Uterus (tissue), 4 donors: ENCODE data around the gene INAFM2. TPM values are rescaled to one million over a fixed set of nuclear protein-coding genes. Genes with fewer than 3 reads are reported as not detected.

Experiments used
- DNase-seq, 2 donors: peaks; one replicate each; pipeline ENCODE4 v3.0.0-alpha.2; 2019 to 2020
- H3K27ac ChIP-seq, 2 donors: fragments of 200-600 bp; sonication (generic); 1 replicate in 1 of 2; 2 replicates in 1 of 2; pipeline ENCODE4 v1.5.1; 2016 to 2018
- H3K27me3 ChIP-seq, 2 donors: fragments of 200-600 bp; sonication (generic); one replicate each; pipeline ENCODE4 v1.5.1; 2018 to 2019; ENCODE audit warnings: control low read depth in 1 of 2
- H3K36me3 ChIP-seq, 2 donors: fragments of 200-600 bp; sonication (generic); one replicate each; pipeline ENCODE4 v1.5.1; 2019; ENCODE audit warnings: control low read depth in 1 of 2
- H3K4me1 ChIP-seq, 2 donors: fragments of 200-600 bp; sonication (generic); one replicate each; pipeline ENCODE4 v1.5.1; 2018 to 2019; ENCODE audit warnings: control low read depth in 1 of 2
- H3K4me3 ChIP-seq, 2 donors: fragments of 200-600 bp; sonication (generic); 1 replicate in 1 of 2; 2 replicates in 1 of 2; pipeline ENCODE4 v1.5.1; 2018 to 2019; ENCODE audit warnings: mild to moderate bottlenecking in 1 of 2
- H3K9me3 ChIP-seq, 2 donors: fragments of 200-600 bp; sonication (generic); one replicate each; pipeline ENCODE4 v1.5.1; 2019; ENCODE audit warnings: control low read depth in 1 of 2
- POLR2A ChIP-seq, 2 donors: fragments of 450-650 bp; IDR thresholded peaks; one replicate each; pipeline ENCODE4 v1.6.1; 2016; ENCODE audit warnings: antibody characterized with exemption in 2 of 2, mild to moderate bottlenecking in 1 of 2, moderate library complexity in 1 of 2
- intact Hi-C: fragments of 100-400 bp; cut with DNase I; formaldehyde crosslinking; loops from one replicate; pipeline ENCODE4 v1.15.1; 2023; ENCODE audit warnings: low total_unique reads
- total RNA-seq, 4 donors: library from RNA; depleted of rRNA in 3 of 4; stranded (reverse); fragments of >200 nt in 3 of 4; gene quantifications; one replicate each; pipeline versions ENCODE4 v1.1.0 to v1.2.4, GENCODE V29; 2014 to 2023
- TF ChIP-seq, protein P1 (sequence below), 4 experiments: fragments of 200-600 bp in 2 of 4; fragments of 450-650 bp in 2 of 4; sonication (generic) in 2 of 4; IDR thresholded peaks; one replicate each; pipeline ENCODE4 v1.5.1; 2016 to 2019; ENCODE audit warnings: antibody characterized with exemption in 4 of 4, mild to moderate bottlenecking in 2 of 4, moderate library complexity in 1 of 4
- donor health status: DM: yes; HTN: yes; CAD: no.

The INAFM2 gene
- total RNA-seq, 4 donors from 2014 or later: 3.2 to 68.1 (median 8.9) TPM

DNA sequence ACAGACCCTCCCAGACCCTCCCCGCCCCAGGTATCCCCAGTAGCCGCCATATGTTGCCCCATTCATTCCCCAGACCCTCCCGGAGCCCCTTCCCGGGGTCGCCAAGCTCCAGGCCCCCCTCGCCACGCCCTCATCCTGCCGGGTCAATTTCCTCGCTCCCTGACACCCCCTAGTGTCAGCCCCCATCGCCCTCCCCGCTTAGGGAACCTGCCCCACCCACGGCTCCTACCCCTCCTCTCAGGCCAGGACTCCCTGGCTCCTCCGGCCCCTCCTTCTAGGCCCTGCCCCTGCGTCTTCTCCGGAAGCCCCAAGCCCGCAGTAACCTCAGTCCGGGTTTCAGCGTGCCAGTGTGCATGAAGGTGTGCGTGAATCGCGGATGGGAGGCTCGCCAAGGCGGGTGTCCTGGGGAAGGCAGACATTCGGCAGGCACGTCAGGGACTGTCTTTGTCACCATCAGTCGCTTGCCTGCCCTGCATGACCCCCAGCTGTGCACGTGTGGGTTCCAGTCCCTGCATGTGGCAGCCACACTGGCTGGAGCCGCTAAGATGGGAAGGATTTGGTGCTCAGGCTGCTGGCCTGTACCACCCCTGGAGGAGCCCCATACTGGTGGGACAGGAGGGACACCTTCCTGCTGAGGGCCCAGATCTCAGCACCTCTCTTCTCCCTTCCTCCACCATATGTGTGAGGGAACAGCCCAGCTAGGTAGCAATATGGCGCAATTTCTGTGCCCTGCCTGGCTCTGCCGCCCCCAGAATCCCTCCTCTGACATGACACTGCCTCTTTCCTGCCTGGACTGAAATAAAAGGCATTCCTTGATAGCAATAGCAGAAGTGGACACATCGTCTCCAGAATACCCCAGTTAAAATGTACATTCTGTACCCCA lies 35.2 kb downstream of the INAFM2 start:
- Histone ChIP-seq H3K27ac (no peak overlapping the region), H3K27me3 (no peaks in the 10 kb centered on the region), H3K4me1 (no peaks in the 10 kb centered on the region), H3K9me3 (no peaks in the 10 kb centered on the region), H3K36me3 (no peaks in the 10 kb centered on the region), H3K4me3 (peak overlapping the region; percentile 40 to 42)
- intact Hi-C loops: no loop called here
- no peak for TF ChIP-seq POLR2A (IDR thresholded peaks at IDR 0.05)
- TF ChIP-seq, protein P1, sequence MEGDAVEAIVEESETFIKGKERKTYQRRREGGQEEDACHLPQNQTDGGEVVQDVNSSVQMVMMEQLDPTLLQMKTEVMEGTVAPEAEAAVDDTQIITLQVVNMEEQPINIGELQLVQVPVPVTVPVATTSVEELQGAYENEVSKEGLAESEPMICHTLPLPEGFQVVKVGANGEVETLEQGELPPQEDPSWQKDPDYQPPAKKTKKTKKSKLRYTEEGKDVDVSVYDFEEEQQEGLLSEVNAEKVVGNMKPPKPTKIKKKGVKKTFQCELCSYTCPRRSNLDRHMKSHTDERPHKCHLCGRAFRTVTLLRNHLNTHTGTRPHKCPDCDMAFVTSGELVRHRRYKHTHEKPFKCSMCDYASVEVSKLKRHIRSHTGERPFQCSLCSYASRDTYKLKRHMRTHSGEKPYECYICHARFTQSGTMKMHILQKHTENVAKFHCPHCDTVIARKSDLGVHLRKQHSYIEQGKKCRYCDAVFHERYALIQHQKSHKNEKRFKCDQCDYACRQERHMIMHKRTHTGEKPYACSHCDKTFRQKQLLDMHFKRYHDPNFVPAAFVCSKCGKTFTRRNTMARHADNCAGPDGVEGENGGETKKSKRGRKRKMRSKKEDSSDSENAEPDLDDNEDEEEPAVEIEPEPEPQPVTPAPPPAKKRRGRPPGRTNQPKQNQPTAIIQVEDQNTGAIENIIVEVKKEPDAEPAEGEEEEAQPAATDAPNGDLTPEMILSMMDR (IDR thresholded peaks at IDR 0.05): no peak
- DNase-seq: no peak

GRCh38 chr15:40360015-40360414 lies 36.5 kb downstream of the INAFM2 start:
- DNase-seq: no peak
- TF ChIP-seq, protein P1 (IDR thresholded peaks at IDR 0.05): no peak
- TF ChIP-seq POLR2A (IDR thresholded peaks at IDR 0.05): no peak
- no peaks in the 10 kb centered on the region for H3K36me3 ChIP-seq
- H3K4me3 ChIP-seq: no peak overlapping the region
- H3K4me1 ChIP-seq: no peaks in the 10 kb centered on the region
- H3K27ac ChIP-seq: no peak overlapping the region
- intact Hi-C loops: no loop called here
- H3K27me3 ChIP-seq: no peaks in the 10 kb centered on the region
- no peaks in the 10 kb centered on the region for H3K9me3 ChIP-seq

DNA sequence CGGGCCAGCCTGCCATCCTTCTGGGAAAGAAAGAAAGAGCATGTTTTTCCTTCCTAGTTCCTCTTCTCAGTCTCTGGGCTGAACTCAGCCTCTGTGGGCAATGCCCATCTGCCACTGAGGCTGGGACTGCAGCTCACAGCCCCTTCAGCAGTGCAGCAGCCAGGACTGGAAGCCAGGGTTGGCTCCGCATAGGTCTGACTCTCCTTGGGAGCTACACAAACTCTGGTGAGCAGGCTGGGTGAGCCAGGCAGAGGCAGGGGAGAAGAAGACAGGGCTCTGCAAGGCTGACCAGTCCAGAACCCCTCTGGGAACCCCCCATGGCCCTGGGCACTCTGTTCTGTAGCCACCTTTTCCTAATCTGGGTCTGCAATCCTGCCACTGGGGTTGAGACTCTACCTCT lies 38.1 kb downstream of the INAFM2 start:
- TF ChIP-seq POLR2A (IDR thresholded peaks at IDR 0.05): no peak
- TF ChIP-seq, protein P1 (IDR thresholded peaks at IDR 0.05): no peak
- H3K9me3 ChIP-seq: no peaks in the 10 kb centered on the region
- intact Hi-C loops: no loop called here
- H3K27me3 ChIP-seq: no peaks in the 10 kb centered on the region
- no peak overlapping the region for H3K27ac ChIP-seq
- no peaks in the 10 kb centered on the region for H3K36me3 ChIP-seq
- no peak for DNase-seq
- no peak overlapping the region for H3K4me3 ChIP-seq
- H3K4me1 ChIP-seq: no peaks in the 10 kb centered on the region

- no peaks in the 10 kb centered on the region for H3K27me3 ChIP-seq
- intact Hi-C loops: no loop called here
- TF ChIP-seq, protein P1 (IDR thresholded peaks at IDR 0.05): no peak
- TF ChIP-seq POLR2A (IDR thresholded peaks at IDR 0.05): no peak
These were observed 40.1 kb downstream of the INAFM2 start for GRCh38 chr15:40363611-40364010.

GRCh38 chr15:40364251-40364650 lies 40.8 kb downstream of the INAFM2 start:
- TF ChIP-seq POLR2A (IDR thresholded peaks at IDR 0.05): no peak
- Histone ChIP-seq H3K27me3 (no peaks in the 10 kb centered on the region), H3K4me3 (no peak overlapping the region), H3K4me1 (no peaks in the 10 kb centered on the region), H3K27ac (no peak overlapping the region), H3K9me3 (no peaks in the 10 kb centered on the region), H3K36me3 (no peaks in the 10 kb centered on the region)
- no peak for DNase-seq
- intact Hi-C loops: no loop called here

More at GRCh38 chr15:40363611-40364010, 40.1 kb downstream of the INAFM2 start:
- H3K9me3 ChIP-seq: no peaks in the 10 kb centered on the region
- H3K4me1 ChIP-seq: no peaks in the 10 kb centered on the region
- DNase-seq: no peak
- H3K36me3 ChIP-seq: no peaks in the 10 kb centered on the region
- no peak overlapping the region for H3K4me3 ChIP-seq
- no peak overlapping the region for H3K27ac ChIP-seq
